Dedifferentiated amniotic fluid mesenchymal stem cell (primary cell): ENCODE data around the gene CASKIN1.

Source experiments
- DNase-seq: peaks from one replicate; pipeline ENCODE4 v3.0.0-alpha.2; 2016; ENCODE audit errors: extremely low spot score

CASKIN1 gene

GRCh38 chr16:2195322-2196161, 863 bp downstream of the CASKIN1 start:
- no peak for DNase-seq

DNA sequence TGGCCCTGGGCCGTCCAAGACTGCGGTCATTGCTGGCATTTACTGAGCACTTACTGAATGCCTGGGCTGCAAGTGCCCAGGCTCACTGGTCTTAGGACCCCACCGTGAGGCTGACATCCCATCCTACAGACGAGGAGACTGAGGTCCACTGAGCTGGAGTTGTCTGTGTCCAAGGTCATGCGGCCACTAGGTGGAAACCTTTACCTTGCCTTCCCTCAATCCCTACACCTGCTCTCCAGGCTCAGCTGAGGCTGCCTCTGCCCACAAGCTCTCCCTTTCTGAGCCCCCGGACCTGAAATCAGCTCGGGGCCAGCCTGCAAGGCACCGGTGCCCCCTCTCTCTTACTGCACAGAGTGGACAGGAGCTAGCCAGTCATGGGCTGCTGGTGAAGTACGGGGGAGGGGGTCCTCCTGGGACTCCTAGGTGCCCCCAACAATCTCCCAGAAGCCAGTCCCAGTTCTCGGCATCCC, 1.5 kb downstream of the CASKIN1 start:
- DNase-seq: no peak

DNA sequence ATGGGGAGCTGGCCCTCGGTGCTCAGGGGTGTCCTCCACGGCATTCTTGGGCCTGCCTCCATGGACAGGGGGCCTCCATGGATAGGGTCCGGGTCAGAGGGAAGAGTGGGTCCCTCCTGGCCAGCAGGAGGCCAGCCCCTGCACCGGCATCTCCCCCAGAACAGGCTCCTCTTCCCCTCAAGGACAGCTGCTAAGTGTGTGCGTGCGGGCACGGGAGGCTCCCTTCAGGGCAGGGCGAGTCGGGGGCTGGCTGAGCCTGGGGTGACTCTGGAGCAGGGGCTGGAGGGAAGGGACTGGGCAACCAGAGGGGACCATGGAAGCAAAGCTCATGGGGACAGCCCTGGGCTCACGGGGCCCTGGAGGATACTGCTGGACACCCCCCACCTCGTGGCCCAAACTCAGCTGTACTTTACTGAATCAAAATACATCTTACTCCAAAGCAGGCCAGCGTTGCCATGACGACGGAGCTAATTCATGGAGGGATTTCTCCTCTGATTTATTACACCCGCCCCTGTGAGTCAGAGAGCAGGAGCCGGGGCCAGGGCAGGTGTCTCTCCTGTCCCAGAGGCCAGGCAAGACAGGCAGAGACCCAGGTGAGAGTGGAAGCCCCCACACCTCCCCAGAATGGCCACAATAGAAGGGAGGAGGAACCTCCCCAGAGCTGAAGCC, 2.1 kb downstream of the CASKIN1 start:
- no peak for DNase-seq

DNA sequence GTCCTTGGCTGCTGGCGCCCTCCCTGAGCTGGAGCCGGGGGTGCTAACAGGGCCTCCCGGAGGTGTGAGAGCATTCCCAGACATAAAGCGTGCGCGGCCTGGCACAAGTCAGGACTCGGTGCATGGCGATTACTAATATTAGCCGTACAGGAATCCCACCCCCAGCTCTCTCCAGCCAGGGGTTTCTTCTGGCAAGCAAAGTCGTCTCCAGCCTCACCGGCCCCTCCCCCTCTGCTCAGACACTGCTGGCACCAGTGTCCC, 5.0 kb downstream of the CASKIN1 start:
- DNase-seq: no peak

DNA sequence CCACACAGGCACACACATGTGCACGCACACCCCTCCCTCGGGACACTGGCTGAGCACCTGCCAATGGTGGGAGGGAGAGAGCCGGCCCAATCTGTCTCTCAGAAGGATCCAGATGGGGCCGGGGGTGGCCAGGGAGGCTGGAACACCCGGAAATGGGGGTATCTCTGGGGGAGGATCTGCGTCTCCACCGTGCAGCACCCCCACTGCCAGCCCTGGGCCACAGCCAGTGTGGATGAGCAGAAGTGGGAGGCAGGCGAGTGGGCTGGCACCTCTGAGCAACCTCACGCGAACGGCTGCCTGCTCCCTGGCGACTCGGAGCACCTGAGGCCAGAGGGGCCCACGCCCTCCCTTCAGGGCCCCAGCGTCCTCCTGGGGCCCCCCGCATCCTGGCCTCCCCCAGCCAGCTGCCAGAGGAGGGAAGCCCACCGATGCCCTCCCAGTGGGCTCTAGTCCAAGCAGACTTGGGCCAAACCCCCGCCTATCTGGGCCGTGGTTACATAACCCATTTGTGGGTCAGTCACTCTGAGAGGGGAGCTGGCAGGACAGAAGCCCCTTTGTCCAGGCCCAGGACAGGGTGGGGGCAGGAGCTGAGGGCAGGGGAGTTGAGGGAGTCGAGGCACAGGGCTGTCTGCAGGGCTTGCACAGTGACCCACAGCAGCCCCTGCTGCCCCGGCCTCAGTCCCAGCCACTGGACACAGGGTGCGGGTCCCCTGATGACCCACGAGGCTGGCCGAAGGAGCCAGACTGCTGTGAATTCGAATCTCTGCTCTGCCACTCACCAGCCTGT, 5.6 kb downstream of the CASKIN1 start:
- DNase-seq: no peak

- DNase-seq: no peak
These were observed 6.3 kb downstream of the CASKIN1 start for GRCh38 chr16:2190002-2190658.

GRCh38 chr16:2189252-2189893, 7.0 kb downstream of the CASKIN1 start:
- no peak for DNase-seq

- DNase-seq: no peak
These were observed 8.0 kb downstream of the CASKIN1 start for GRCh38 chr16:2188395-2188794.

GRCh38 chr16:2187212-2187611, 9.2 kb downstream of the CASKIN1 start:
- DNase-seq: no peak

GRCh38 chr16:2186505-2186904, 9.9 kb downstream of the CASKIN1 start:
- no peak for DNase-seq

DNA sequence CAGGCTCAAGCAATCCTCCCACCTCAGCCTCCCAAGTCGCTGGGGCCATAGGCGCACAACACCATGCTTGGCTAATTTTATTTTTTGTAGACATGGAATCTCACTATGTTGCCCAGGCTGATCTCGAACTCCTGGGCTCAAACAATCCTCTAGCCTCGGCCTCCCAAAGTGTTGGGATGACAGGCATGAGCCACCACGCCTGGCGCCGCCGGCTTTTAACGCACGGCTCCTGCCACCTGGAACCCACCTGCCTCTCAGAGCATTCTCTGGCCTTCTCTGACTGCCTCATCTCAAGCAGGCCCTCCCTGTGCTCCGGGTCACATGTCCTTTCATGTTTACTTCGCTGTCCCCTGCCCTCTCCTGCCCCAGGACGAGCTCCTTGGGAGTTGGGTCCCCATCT, 10.3 kb downstream of the CASKIN1 start:
- no peak for DNase-seq

GRCh38 chr16:2184962-2185361, 11.4 kb downstream of the CASKIN1 start:
- DNase-seq: no peak

DNA sequence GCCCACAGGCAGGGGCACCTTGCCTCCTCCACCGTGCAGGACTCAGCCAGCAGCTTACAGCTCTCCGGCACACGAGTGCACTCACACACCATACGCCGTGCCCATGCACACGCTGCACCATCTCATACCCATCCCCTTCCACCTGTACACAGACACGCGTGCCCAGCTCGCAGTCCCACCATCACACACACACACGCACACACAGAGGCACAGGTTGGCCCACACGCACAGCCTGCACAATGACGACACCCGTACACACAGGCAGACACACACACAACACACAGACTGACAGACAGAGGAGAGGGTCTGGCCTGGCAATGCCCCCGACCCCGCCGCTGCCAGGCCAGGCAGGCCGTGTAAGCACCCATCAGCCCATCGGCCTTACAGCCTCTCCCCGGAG, 12.1 kb downstream of the CASKIN1 start:
- DNase-seq: no peak

DNA sequence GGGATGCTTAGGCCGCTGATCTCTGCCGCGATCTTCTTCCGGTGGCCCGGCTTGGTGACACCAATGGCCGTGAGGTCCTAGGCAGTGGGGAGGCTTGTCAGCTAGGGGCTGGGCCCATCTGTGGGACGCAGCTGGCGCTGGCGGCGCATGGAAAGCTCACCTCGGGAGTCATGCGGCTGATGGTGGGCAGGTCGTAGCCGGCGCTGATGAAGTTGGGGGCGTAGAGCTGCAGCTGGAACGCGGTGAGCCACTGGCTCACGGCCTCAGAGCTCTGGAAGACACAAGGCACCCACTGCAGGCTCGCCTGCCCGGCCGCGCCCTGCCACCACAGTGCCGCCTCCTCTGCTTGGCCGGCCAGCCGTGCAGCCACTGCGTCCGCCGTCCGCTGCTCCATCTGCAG, 12.7 kb downstream of the CASKIN1 start:
- no peak for DNase-seq

- no peak for DNase-seq
These were observed 14.5 kb downstream of the CASKIN1 start for GRCh38 chr16:2181952-2182351.

DNA sequence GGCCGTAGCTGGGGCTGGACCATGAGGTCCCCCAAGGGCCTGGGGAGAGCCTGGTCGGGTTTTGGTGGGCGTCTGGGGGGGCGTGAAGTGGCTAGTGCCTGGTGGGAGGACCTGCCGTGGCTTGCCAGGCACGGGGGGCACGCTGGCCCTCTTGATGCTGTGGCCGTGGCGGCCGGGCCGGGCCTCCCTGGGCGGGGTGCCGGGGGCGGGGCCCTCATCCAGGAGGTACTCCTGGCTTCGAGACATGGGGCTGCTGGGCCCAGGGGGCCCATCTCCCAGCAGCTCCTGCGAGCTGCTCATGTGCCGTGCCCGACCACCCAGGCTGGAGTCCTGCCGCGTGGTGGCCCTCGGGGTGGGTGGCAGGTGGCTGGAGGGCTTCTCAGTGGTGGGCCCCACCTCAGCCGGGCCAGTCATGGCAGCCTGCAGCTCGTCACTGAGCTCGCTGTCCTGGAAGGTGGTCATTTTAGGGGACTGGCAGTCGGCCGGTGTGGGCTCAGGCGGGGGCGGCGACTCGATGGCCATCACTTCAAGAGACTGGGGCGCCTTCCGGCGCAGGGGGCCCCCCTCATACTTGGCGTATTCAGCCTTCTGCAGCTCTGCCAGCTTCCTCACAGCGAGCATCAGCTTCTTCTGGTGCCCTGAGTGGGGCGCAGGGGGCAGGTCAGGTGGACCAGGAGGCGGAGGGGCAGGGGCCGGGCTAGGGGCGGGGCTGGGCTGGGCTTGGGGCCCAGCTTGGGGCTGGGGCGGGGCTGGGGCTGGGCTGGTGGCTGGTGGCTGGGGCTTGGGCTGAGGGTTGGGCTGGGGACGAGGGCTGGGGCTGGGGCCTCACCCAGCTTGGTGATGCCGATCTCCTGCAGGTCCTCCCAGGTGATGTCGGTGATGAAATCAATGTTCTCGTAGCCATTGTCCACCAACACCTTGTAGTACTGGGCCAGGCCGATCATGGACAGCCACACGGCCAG, 15.2 kb downstream of the CASKIN1 start:
- DNase-seq: no peak

DNA sequence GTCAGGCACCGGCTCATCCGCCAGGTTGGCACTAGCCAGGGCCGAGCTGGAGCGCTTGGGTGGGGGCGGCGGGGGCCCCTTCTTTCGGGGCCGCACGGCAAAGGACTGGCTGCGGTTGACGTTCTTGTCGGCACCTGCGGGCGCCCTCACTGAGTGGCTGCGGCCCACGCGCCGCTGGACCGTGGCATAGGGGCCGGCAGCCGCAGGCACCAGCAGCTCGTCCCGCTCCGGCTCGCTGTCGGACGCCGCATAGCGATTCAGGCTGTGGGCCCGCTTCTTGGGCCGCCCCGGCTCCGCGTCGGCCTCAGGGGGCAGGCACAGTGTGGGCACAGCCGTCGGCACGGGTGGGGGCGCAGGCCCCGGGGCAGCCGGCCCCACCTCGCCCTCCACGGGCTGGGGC, 15.9 kb downstream of the CASKIN1 start:
- no peak for DNase-seq

- DNase-seq: no peak
These were observed 16.8 kb downstream of the CASKIN1 start for GRCh38 chr16:2179576-2179975.

DNA sequence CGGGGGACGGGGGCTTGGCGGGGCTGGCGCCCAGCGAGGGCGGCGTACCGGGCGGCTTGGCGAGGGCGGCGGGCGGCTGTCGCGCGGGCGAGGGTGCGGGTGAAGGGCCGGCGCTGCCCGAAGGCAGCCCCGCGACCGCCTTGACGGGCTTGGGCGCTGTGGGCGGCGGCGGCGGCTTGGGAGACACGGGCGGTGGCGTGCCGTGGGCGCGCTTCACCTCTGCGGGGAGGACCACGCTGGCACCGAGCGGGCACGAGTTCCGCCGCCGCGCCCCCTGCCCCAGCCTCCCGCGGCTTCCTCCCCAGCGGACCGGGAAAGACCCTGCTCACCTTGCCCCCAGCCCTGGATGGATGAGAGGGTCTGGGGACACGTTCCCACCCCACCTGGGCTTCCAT, 17.3 kb downstream of the CASKIN1 start:
- DNase-seq: no peak

- DNase-seq: no peak
These were observed 17.9 kb downstream of the CASKIN1 start for GRCh38 chr16:2178321-2179106.
